Endothelial cell (in vitro differentiated cells): ENCODE measurements around the gene RTL5. TPM values are rescaled to one million over a fixed set of nuclear protein-coding genes. Genes with fewer than 3 reads are reported as not detected.

Source experiments
- DNase-seq: peaks from one replicate; pipeline ENCODE4 v3.0.0; 2021; ENCODE audit warnings: low spot score
- H3K27ac Mint-ChIP-seq: one replicate; pipeline ENCODE4 v1.8.0; 2021; ENCODE audit warnings: mixed read lengths, inconsistent platforms; ENCODE audit not compliant: unreplicated experiment
- H3K27me3 Mint-ChIP-seq: one replicate; pipeline ENCODE4 v1.8.0; 2021; ENCODE audit warnings: mild to moderate bottlenecking, moderate library complexity, mixed read lengths, inconsistent platforms; ENCODE audit not compliant: unreplicated experiment
- H3K36me3 Mint-ChIP-seq: one replicate; pipeline ENCODE4 v1.8.0; 2021; ENCODE audit warnings: mild to moderate bottlenecking, low read depth, mixed read lengths, inconsistent platforms; ENCODE audit not compliant: unreplicated experiment
- H3K4me1 Mint-ChIP-seq: one replicate; pipeline ENCODE4 v1.8.0; 2021; ENCODE audit warnings: mild to moderate bottlenecking, mixed read lengths, inconsistent platforms; ENCODE audit not compliant: unreplicated experiment
- H3K4me3 Mint-ChIP-seq: one replicate; pipeline ENCODE4 v1.8.0; 2021; ENCODE audit warnings: mild to moderate bottlenecking, mixed read lengths, inconsistent platforms; ENCODE audit not compliant: unreplicated experiment
- H3K9me3 Mint-ChIP-seq: one replicate; pipeline ENCODE4 v1.8.0; 2021; ENCODE audit warnings: mixed read lengths, inconsistent platforms; ENCODE audit not compliant: unreplicated experiment
- CTCF ChIP-seq: fragments of 200-600 bp; sonication (generic); IDR thresholded peaks from one replicate; pipeline ENCODE4 v1.5.0; 2021; ENCODE audit warnings: antibody characterized with exemption; ENCODE audit not compliant: unreplicated experiment
- total RNA-seq: library from RNA; stranded (reverse); fragmentation: NEBNext Ultra II Directional; extraction: Animal tissue kit (Norgen Biotek cat#: 25700); gene quantifications from one replicate; pipeline ENCODE4 v1.2.1, GENCODE V29; 2021; ENCODE audit not compliant: unreplicated experiment

Gene RTL5
- total RNA-seq, 1 donor from 2014 or later, result 8.5 TPM

GRCh38 chrX:72137846-72138495 lies 6.3 kb upstream of the RTL5 start:
- DNase-seq, result no peak
- Mint-ChIP-seq H3K27me3 (peaks cover 3% of the 10 kb centered on the region), H3K36me3 (peaks cover 42% of the 10 kb centered on the region), H3K27ac (no peak overlapping the region), H3K9me3 (no peaks in the 10 kb centered on the region), H3K4me3 (no peak overlapping the region), H3K4me1 (no peaks in the 10 kb centered on the region)
- no peak for TF ChIP-seq CTCF

GRCh38 chrX:72133851-72134546 lies 2.3 kb upstream of the RTL5 start:
- Mint-ChIP-seq H3K36me3 (peaks cover 23% of the 10 kb centered on the region), H3K4me1 (peaks cover 16% of the 10 kb centered on the region), H3K9me3 (no peaks in the 10 kb centered on the region), H3K4me3 (no peak overlapping the region), H3K27me3 (peaks cover 4% of the 10 kb centered on the region), H3K27ac (no peak overlapping the region)
- DNase-seq, result no peak
- TF ChIP-seq CTCF, result no peak

- peaks cover 24% of the 10 kb centered on the region for H3K36me3 Mint-ChIP-seq
- H3K27ac Mint-ChIP-seq, result no peak overlapping the region
- peaks cover 10% of the 10 kb centered on the region for H3K27me3 Mint-ChIP-seq
- no peak overlapping the region for H3K4me3 Mint-ChIP-seq
- H3K9me3 Mint-ChIP-seq, result no peaks in the 10 kb centered on the region
- no peak for TF ChIP-seq CTCF
- no peak for DNase-seq
- peaks cover 28% of the 10 kb centered on the region for H3K4me1 Mint-ChIP-seq
These were observed 741 bp upstream of the RTL5 start for GRCh38 chrX:72132456-72132855.

GRCh38 chrX:72130762-72131250 lies 909 bp downstream of the RTL5 start:
- Mint-ChIP-seq H3K4me1 (peaks cover 41% of the 10 kb centered on the region), H3K36me3 (peaks cover 24% of the 10 kb centered on the region), H3K27ac (no peak overlapping the region), H3K9me3 (no peaks in the 10 kb centered on the region), H3K4me3 (peak overlapping the region; percentile 83), H3K27me3 (peaks cover 10% of the 10 kb centered on the region)
- no peak for DNase-seq
- no peak for TF ChIP-seq CTCF
